RPMI7951 (cell line): ENCODE measurements around the gene UBXN1. TPM values are rescaled to one million over a fixed set of nuclear protein-coding genes. Genes with fewer than 3 reads are reported as not detected.
"Not testable (repeated sequence)": the region's sequence is repeated elsewhere in the genome, so short reads cannot be mapped to it uniquely, and the experiment has no call there.

ENCODE experiments used
- DNase-seq: peaks from one replicate; pipeline ENCODE4 v3.0.0-alpha.2; 2012; ENCODE audit warnings: low read depth
- total RNA-seq: library from RNA; depleted of rRNA; stranded (reverse); fragments of >200 nt; shearing (Covaris generic); gene quantifications from 2 replicates; pipeline ENCODE4 v1.2.3, GENCODE V29; 2014

UBXN1 gene
- total RNA-seq, 1 experiment from 2014 or later = 107 TPM

- peak; percentile 90 for DNase-seq
These were observed 7.1 kb downstream of the UBXN1 start, which contains the start of the genes LBHD1 and UQCC3 for GRCh38 chr11:62671608-62672389. LBHD1 (minus strand) TSS chr11:62672267; CDS start chr11:62670031, 2,236 bp downstream. UQCC3 (plus strand) TSS chr11:62671673; CDS start chr11:62671746, 73 bp downstream.

- no peak for DNase-seq
These were observed 7.7 kb downstream of the UBXN1 start for GRCh38 chr11:62671236-62671607.

- no peak for DNase-seq
These were observed 9.3 kb downstream of the UBXN1 start for GRCh38 chr11:62669420-62670161.

- no peak for DNase-seq
These were observed 11.4 kb downstream of the UBXN1 start for GRCh38 chr11:62667460-62667859.

- DNase-seq = no peak
These were observed 12.5 kb downstream of the UBXN1 start for GRCh38 chr11:62666259-62666926.

GRCh38 chr11:62665599-62666258, 13.1 kb downstream of the UBXN1 start:
- peak; percentile 62 for DNase-seq

- peak; percentile 92 for DNase-seq
These were observed 13.7 kb downstream of the UBXN1 start, which contains the start of the genes C11orf98 and CSKMT for GRCh38 chr11:62665075-62665598. C11orf98 (minus strand) TSS chr11:62665210; CDS start chr11:62665169, 41 bp downstream. CSKMT (plus strand) TSS chr11:62665312; CDS start chr11:62665880, 568 bp downstream.

- peak; percentile 52 for DNase-seq
These were observed 14.3 kb downstream of the UBXN1 start for GRCh38 chr11:62664405-62665074.

- no peak for DNase-seq
These were observed 22.0 kb downstream of the UBXN1 start for GRCh38 chr11:62656796-62657429.

GRCh38 chr11:62654297-62654696, 24.6 kb downstream of the UBXN1 start:
- no peak for DNase-seq

GRCh38 chr11:62652161-62653006, 26.5 kb downstream of the UBXN1 start:
- DNase-seq = no peak

- DNase-seq = not testable (repeated sequence)
These were observed 28.6 kb downstream of the UBXN1 start for GRCh38 chr11:62650283-62650682.

GRCh38 chr11:62649486-62649885, 29.4 kb downstream of the UBXN1 start:
- DNase-seq = no peak

- no peak for DNase-seq
These were observed 29.9 kb downstream of the UBXN1 start for GRCh38 chr11:62648967-62649364.

GRCh38 chr11:62648185-62648966, 30.5 kb downstream of the UBXN1 start:
- DNase-seq = no peak

- peak; percentile 21 for DNase-seq
These were observed 31.3 kb downstream of the UBXN1 start for GRCh38 chr11:62647609-62648005.

GRCh38 chr11:62646825-62647608, 31.9 kb downstream of the UBXN1 start:
- DNase-seq = no peak
